HG03196 (cell line): ENCODE data around the gene WDR48.

ENCODE experiments used
- ATAC-seq: cut with Tn5 transposase; IDR thresholded peaks from one replicate; pipeline ENCODE4 v1.9.1; 2021; ENCODE audit not compliant: unreplicated experiment

WDR48 gene

GRCh38 chr3:39137435-39137936 is 85.7 kb downstream of the WDR48 start:
- no peak for ATAC-seq

GRCh38 chr3:39137991-39138803 is 86.4 kb downstream of the WDR48 start:
- no peak for ATAC-seq

DNA sequence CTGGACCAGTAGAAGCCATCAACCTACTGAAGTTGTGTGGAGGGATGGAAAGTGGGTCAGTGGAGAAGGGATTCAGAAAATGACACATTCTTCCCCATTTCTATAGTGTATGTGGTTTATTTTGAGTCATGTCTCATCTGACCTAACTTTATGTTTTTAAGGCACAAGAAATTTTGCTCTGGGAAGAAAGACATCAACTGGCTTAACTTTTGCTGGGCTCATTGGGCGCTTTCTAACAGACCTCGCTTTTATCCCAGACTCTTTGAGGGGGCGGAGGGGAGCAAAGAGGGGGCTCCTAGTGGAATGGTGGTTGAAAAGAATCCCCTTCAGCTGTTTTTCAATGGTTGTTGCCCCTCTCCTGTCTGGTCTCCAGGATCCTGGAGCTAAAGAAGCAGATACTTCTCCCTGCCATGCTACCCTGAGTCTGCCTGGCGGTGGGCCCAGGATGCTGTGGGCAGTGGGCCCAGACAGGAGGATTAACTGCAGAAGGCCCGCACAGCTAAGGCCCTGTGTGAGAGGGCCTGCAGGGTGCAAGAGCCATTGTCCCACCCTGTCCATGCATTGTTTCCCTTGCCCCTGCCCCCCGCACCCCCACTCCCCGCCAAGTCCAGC is 87.1 kb downstream of the WDR48 start:
- ATAC-seq = no peak

DNA sequence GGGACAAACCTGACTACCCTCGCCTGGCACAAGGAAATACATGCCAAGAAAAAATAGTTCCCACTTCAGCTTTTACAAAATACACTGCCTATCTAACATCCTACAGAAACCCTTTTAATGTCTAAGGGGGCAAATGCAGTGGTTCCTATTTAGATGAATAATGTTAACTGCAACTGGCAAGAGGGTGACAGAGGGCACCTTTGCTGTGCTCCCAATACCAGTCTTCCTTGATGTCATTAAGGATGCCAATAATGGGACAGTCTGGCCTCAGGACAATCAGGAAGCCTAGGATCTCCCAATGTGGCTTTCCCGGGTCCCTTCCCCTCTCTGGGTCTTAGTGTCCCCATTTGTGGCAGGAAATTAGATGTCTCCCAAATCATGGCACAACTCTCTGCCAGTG is 87.6 kb downstream of the WDR48 start:
- no peak for ATAC-seq

DNA sequence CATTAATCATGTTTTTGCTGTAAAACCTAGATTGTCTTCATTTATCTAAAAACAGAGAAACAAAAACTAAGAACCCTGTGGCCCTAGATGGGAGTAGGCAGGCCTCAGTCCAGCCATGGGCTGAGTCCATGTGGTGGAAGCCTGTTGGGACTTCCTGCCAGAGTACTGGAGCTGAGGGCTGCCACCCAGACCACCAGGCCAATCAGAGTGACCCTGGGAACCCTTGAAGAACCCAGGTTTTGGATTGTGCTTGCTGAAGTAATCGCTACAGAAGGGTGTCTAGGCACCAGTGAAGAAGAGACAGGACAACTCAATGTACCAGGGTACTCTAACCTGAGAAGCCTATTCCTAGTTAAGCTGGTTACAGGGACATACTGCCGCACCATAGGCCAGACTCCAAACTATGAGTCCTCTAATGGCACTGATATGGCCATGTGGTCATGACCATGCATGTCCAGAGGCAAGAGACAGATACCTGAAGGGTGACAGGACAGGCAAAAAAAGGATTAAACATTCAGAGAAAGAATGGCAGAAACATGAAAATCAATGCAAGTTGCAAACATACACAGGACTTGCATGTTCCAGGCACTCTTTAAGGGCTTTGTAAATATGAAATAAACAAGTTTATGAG is 88.6 kb downstream of the WDR48 start:
- no peak for ATAC-seq

DNA sequence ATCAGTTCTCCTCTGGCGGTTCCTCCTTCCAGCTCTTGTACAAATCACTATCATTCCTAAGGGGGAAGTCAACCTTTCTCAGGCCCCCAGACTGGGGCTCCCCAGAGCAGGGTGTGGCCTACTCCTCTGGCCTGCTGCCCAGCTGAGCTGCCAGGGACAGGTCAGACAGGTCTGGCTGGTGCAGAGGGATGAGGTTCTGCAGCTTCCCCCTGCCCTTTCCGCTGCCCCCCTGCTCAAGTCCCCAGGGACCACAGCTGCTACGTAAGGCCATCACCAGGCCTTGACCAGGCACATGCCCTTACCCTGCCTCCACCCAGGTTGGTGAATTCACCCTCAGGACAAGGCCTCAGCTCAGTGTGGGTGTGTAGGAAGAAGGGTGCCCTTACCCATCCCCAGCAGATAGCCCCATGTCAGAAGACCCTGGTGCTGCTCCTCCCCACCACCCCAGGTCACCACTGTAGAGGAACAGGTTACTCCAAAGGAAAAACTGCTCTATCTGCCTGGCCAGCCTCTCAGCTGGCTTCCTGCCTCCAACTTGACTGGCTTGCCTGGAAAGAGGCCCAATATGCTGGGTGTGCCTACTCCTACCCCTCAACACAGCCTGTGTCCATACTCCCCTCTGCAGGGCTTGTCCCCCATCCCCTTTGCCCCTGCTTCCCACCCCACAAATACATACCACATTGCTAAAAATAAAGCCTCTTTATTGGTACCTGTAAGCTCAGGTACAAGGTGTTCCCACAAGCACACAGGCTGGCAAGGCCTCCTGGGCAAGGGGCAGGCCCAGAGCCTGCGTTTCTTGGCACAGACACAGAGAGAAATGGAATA is 89.6 kb downstream of the WDR48 start:
- no peak for ATAC-seq

DNA sequence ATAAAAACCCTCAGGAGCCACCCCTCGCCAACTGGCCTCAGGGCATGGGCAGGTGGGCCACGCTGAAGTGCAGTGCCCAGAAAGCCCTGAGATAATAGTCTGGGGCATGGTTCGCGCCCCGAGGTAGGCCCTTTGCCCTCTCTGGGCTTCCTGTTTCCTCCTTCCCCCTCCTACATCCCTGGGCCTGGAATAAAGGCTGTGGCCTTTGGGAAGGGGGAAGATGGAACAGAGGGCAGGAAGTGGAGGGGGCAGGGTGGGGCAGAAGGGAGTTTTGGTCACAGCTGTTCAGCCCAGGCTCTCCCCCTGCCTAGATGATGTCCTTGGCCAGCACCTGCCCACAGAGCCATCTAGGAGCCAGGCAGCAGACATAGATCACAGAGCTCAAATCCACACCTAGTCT is 90.3 kb downstream of the WDR48 start:
- no peak for ATAC-seq

GRCh38 chr3:39143051-39143885 is 91.5 kb downstream of the WDR48 start:
- no peak for ATAC-seq

DNA sequence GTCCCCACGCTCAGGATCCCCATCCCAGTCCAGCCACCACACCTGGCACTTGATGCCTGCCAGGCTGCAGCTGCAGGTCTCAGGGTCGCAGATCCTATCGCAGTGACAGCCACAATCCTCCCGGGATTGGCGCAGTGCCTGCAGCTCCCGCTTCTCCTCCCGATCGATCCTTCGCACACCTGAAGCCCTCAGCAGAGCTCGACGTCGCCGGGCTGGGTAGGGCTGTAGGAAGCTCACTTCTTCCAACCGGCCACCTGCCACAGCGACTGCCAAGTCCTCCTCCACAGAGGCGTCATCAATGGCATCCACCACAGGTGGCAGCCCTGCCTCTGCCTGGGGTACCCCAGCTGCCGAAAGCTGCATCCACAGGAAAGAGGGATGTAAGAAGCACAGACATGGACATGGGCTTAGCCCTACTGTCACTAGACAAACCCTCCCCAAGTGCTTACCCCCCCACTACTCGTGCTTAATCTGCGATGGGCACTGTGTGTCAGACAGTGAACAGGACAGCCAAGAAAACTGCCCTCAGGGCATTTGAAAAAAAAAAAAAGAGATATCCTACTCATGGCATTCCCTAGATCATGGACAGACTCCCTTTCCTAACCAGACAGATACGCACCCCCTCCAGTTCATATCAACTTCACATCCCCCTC is 92.4 kb downstream of the WDR48 start:
- no peak for ATAC-seq

DNA sequence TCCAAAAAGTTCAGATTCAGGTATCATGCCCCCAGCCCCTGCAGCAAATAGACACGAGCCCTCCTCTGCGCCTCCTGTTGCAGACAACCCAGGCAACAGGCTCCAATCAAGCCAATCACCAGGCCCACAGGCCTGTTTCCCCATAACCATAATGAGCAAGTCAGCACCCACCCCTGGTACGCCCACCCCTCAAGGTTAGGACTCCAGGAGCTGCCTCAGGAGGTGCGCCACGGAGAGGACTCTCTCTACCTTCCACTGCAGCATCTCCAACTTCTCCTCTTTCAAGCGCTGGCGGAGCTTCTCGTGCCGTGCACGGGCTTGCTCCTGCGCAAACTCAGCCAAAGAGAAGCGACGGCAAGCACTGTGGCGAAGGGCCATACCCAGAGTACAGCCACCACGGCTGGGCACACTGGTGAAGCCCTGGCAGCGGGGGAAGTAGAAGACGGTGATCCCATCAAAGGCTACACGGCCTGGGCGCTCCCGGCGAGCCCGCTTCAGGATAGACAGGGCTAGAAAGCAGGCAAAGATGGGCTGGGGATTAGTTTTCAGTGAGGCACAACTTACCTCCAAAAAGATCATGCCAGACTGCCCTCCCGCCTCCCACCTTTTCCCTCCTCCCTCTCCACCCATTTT is 93.0 kb downstream of the WDR48 start:
- no peak for ATAC-seq

- ATAC-seq = no peak
Measured at GRCh38 chr3:39146083-39146501, 94.3 kb downstream of the WDR48 start.
